AG10803 (cell line): Measurements from ENCODE around the gene LURAP1L.

Experiments used
- DNase-seq: peaks from one replicate; pipeline ENCODE4 v3.0.0; 2010; ENCODE audit warnings: low read depth
- H3K4me3 ChIP-seq: 2 replicates; pipeline ENCODE4 v1.5.1; 2011; ENCODE audit warnings: mild to moderate bottlenecking, low read length, control low read depth
- CTCF ChIP-seq: conservative IDR thresholded peaks from 2 replicates; pipeline ENCODE4 v1.5.1; 2011; ENCODE audit warnings: mild to moderate bottlenecking, low read length, control low read depth, inconsistent platforms

The LURAP1L gene

GRCh38 chr9:12811935-12812334 lies 37.1 kb downstream of the LURAP1L start:
- no peak for DNase-seq
- TF ChIP-seq CTCF: no peak
- no peak overlapping the region for H3K4me3 ChIP-seq

GRCh38 chr9:12812710-12813109 lies 37.9 kb downstream of the LURAP1L start:
- H3K4me3 ChIP-seq: no peak overlapping the region
- TF ChIP-seq CTCF: no peak

DNA sequence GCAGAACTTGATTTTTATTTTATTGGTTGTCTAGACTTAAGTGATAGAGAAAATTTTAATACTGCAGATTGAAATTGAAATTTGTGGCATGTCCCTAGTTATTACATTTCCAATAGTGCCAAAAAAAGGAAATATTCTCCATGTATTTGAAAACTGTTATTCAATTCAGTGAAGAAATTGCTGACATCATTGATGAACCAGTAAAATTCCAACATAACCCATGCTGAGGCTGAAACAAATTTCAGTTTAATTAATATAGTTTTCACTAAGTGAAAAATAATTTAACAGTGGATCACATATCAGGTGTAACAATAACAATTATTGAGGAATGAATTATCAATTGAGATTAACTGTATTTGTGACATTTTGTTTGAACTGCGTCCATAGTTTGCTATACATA lies 38.7 kb downstream of the LURAP1L start:
- H3K4me3 ChIP-seq: peak overlapping the region; percentile 20; the same call in 1 of the 2 replicates
- no peak for DNase-seq

More at GRCh38 chr9:12812710-12813109, 37.9 kb downstream of the LURAP1L start:
- DNase-seq: no peak

GRCh38 chr9:12813960-12814876 lies 39.4 kb downstream of the LURAP1L start:
- peak; percentile 57 for TF ChIP-seq CTCF
- DNase-seq: peak; percentile 99
- peak overlapping the region; percentile 20 for H3K4me3 ChIP-seq

More for the DNA sequence above, 38.7 kb downstream of the LURAP1L start:
- TF ChIP-seq CTCF: no peak

GRCh38 chr9:12814877-12815237 lies 40.0 kb downstream of the LURAP1L start:
- no peak for DNase-seq
- no peak overlapping the region for H3K4me3 ChIP-seq
- TF ChIP-seq CTCF: no peak

DNA sequence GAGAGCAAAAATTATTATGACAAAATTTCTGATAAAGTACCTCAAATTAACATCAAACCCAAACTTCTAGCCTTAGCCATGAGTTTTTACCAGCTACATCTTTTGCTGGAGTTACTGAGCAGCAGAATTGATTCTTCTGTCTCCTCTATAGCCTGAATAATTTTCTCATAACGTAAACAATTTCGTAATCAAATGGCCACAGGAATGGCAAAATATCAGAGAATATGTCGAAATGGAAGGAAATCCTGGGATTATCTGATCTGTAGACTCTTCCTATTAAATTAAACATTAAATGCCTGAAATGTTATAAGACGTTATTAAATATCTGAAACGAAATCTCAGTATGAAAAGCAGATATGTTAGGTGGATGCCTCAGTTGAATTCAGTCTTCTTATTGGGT lies 41.1 kb downstream of the LURAP1L start:
- TF ChIP-seq CTCF: no peak
- H3K4me3 ChIP-seq: no peak overlapping the region
- DNase-seq: peak; percentile 45

- DNase-seq: no peak
- TF ChIP-seq CTCF: no peak
- no peak overlapping the region for H3K4me3 ChIP-seq
Observed at GRCh38 chr9:12816656-12817101, 41.9 kb downstream of the LURAP1L start.
